SK-N-SH treated with all-trans-retinoic acid at 6 μM for 48 hours (cell line): Measurements from ENCODE around the gene DIP2A.
"Not testable (repeated sequence)": the region's sequence is repeated elsewhere in the genome, so short reads cannot be mapped to it uniquely, and the experiment has no call there.

Experiments used
- ARNTL ChIP-seq: fragments of 450-650 bp; formaldehyde crosslinking; IDR thresholded peaks from 2 replicates; pipeline ENCODE4 v1.5.0; 2020; ENCODE audit warnings: low read depth, mild to moderate bottlenecking, moderate library complexity, borderline replicate concordance
- CSRNP3 ChIP-seq: fragments of 250-450 bp; sonication (Bioruptor Pico); IDR thresholded peaks from 2 replicates; pipeline ENCODE4 v1.5.1; 2021; ENCODE audit warnings: mild to moderate bottlenecking, moderate library complexity
- ESRRG ChIP-seq: fragments of 250-450 bp; sonication (Bioruptor Pico); IDR thresholded peaks from 2 replicates; pipeline ENCODE4 v1.6.1; 2021; ENCODE audit warnings: mild to moderate bottlenecking
- GLIS3 ChIP-seq: fragments of 250-450 bp; sonication (Bioruptor Pico); IDR thresholded peaks from 2 replicates; pipeline ENCODE4 v1.5.0; 2020; ENCODE audit warnings: mild to moderate bottlenecking, moderate library complexity
- OSR1 ChIP-seq: fragments of 250-450 bp; sonication (Bioruptor Pico); IDR thresholded peaks from 2 replicates; pipeline ENCODE4 v1.8.0; 2022; ENCODE audit warnings: moderate library complexity, mild to moderate bottlenecking, inconsistent platforms
- PATZ1 ChIP-seq: fragments of 250-450 bp; sonication (Bioruptor Pico); IDR thresholded peaks from 2 replicates; pipeline ENCODE4 v1.8.0; 2020; ENCODE audit warnings: mild to moderate bottlenecking, moderate library complexity, borderline replicate concordance
- POU6F1 ChIP-seq: fragments of 250-450 bp; sonication (Bioruptor Pico); IDR thresholded peaks from 2 replicates; pipeline ENCODE4 v1.8.0; 2021; ENCODE audit warnings: low read depth, mild to moderate bottlenecking, moderate library complexity, borderline replicate concordance
- RARB ChIP-seq: fragments of 250-450 bp; sonication (Bioruptor Pico); IDR thresholded peaks from 2 replicates; pipeline ENCODE4 v1.8.0; 2021; ENCODE audit warnings: mild to moderate bottlenecking, moderate library complexity
- TSHZ2 ChIP-seq: fragments of 250-450 bp; sonication (Bioruptor Pico); IDR thresholded peaks from 2 replicates; pipeline ENCODE4 v1.5.0; 2020; ENCODE audit warnings: mild to moderate bottlenecking, moderate library complexity
- ZC3H10 ChIP-seq: fragments of 250-450 bp; sonication (Bioruptor Pico); IDR thresholded peaks from 2 replicates; pipeline ENCODE4 v1.5.1; 2021; ENCODE audit warnings: mild to moderate bottlenecking, moderate library complexity
- ZFP3 ChIP-seq: fragments of 250-450 bp; sonication (Bioruptor Pico); IDR thresholded peaks from 2 replicates; pipeline ENCODE4 v1.5.0; 2020; ENCODE audit warnings: mild to moderate bottlenecking, moderate library complexity
- ZFP30 ChIP-seq: fragments of 450-650 bp; formaldehyde crosslinking; IDR thresholded peaks from 2 replicates; pipeline ENCODE4 v1.5.0; 2022; ENCODE audit warnings: mild to moderate bottlenecking, moderate library complexity
- ZNF565 ChIP-seq: fragments of 450-650 bp; formaldehyde crosslinking; conservative IDR thresholded peaks from 2 replicates; pipeline ENCODE4 v1.5.0; 2020; ENCODE audit warnings: low read depth, mild to moderate bottlenecking, moderate library complexity
- ZNF8 ChIP-seq: fragments of 450-650 bp; formaldehyde crosslinking; IDR thresholded peaks from 2 replicates; pipeline ENCODE4 v1.5.0; 2020; ENCODE audit warnings: mild to moderate bottlenecking, moderate library complexity

GRCh38 chr21:46579394-46579793 is 120.7 kb downstream of the DIP2A start:
- TF ChIP-seq ZFP30 (CRISPR knock-in tag); PATZ1 (CRISPR knock-in tag); ESRRG (CRISPR knock-in tag); ZC3H10 (CRISPR knock-in tag); TSHZ2; GLIS3; ZNF565; ZFP3 (CRISPR knock-in tag); RARB (CRISPR knock-in tag); ZNF8 (CRISPR knock-in tag); OSR1 (CRISPR knock-in tag); CSRNP3 (CRISPR knock-in tag); ARNTL; POU6F1 (CRISPR knock-in tag): not testable (repeated sequence)
